T-cell (primary cell): ENCODE results near the gene GNG7. TPM values are rescaled to one million over a fixed set of nuclear protein-coding genes. Genes with fewer than 3 reads are reported as not detected.

ENCODE experiments used
- ATAC-seq, 4 experiments: fragments of 200-7000 bp in 3 of 4; fragments of 150-1000 bp in 1 of 4; cut with Tn5 transposase; replicated peaks in 1 of 4; 1 replicate in 3 of 4; 2 replicates in 1 of 4; pipeline ENCODE4 v1.10.0; 2021; ENCODE audit warnings: moderate library complexity in 3 of 4, mild to moderate bottlenecking in 2 of 4, moderate number of reproducible peaks in 1 of 4
- CTCF ChIA-PET, 2 donors: fragments of 300-600 bp; sonication (Branson Sonifier 250); formaldehyde crosslinking; loops; one replicate each; lab custom pipeline; 2022; ENCODE audit warnings: antibody characterized with exemption in 2 of 2; lab: Charles Lee
- POLR2A ChIA-PET, 2 donors: fragments of 300-600 bp; sonication (Branson Sonifier 250); formaldehyde crosslinking; loops; one replicate each; lab custom pipeline; 2022; ENCODE audit warnings: antibody characterized with exemption in 2 of 2; lab: Charles Lee
- DNase-seq, 35 experiments: peaks; one replicate each; pipeline versions ENCODE4 v3.0.0 to v3.0.0-alpha.2; 2013 to 2023
- H3K27ac ChIP-seq: one replicate; pipeline ENCODE4 v1.5.1; 2013; ENCODE audit warnings: low read length
- H3K27me3 ChIP-seq, 2 experiments: replicated peaks in 1 of 2; 1 replicate in 1 of 2; 2 replicates in 1 of 2; pipeline versions ENCODE4 v1.6.1 to v1.7.0; 2013; ENCODE audit warnings: low read length in 1 of 2, mixed read lengths in 1 of 2; ENCODE audit not compliant: control insufficient read depth in 2 of 2, insufficient read depth in 2 of 2; ENCODE audit errors: extremely low read depth in 1 of 2
- H3K36me3 ChIP-seq, 2 donors: 1 replicate in 1 of 2; 2 replicates in 1 of 2; pipeline versions ENCODE4 v1.6.1 to v1.7.0; 2013; ENCODE audit warnings: low read length in 1 of 2; ENCODE audit not compliant: control insufficient read depth in 2 of 2, insufficient read depth in 1 of 2; ENCODE audit errors: extremely low read depth in 1 of 2
- H3K4me1 ChIP-seq, 2 experiments: 1 replicate in 1 of 2; 2 replicates in 1 of 2; pipeline versions ENCODE4 v1.6.1 to v1.7.0; 2013; ENCODE audit warnings: low read length in 2 of 2, mixed read lengths in 1 of 2; ENCODE audit not compliant: insufficient read depth in 2 of 2, control insufficient read depth in 1 of 2; ENCODE audit errors: extremely low read depth in 1 of 2
- H3K4me3 ChIP-seq, 2 donors: 1 replicate in 1 of 2; 2 replicates in 1 of 2; pipeline versions ENCODE4 v1.5.1 to v1.7.0; 2013; ENCODE audit warnings: mild to moderate bottlenecking in 2 of 2, low read length in 1 of 2, moderate library complexity in 1 of 2; ENCODE audit not compliant: control insufficient read depth in 1 of 2; ENCODE audit errors: extremely low read depth in 1 of 2
- H3K9me3 ChIP-seq: 2 replicates; pipeline ENCODE4 v1.7.0; 2013
- H3K27ac Mint-ChIP-seq, 2 donors: one replicate each; pipeline ENCODE4 v1.8.0; 2020 to 2021; ENCODE audit warnings: mild to moderate bottlenecking in 2 of 2, mixed read lengths in 2 of 2
- H3K27me3 Mint-ChIP-seq, 2 donors: one replicate each; pipeline ENCODE4 v1.8.0; 2021 to 2022; ENCODE audit warnings: mixed read lengths in 2 of 2
- H3K36me3 Mint-ChIP-seq: one replicate; pipeline ENCODE4 v1.8.0; 2021; ENCODE audit warnings: mixed read lengths
- H3K4me1 Mint-ChIP-seq, 3 donors: one replicate each; pipeline ENCODE4 v1.8.0; 2020 to 2022; ENCODE audit warnings: mixed read lengths in 3 of 3, mild to moderate bottlenecking in 1 of 3
- H3K4me3 Mint-ChIP-seq, 3 donors: one replicate each; pipeline ENCODE4 v1.8.0; 2020 to 2022; ENCODE audit warnings: mild to moderate bottlenecking in 3 of 3, mixed read lengths in 3 of 3, moderate library complexity in 3 of 3
- H3K9me3 Mint-ChIP-seq, 3 donors: one replicate each; pipeline ENCODE4 v1.8.0; 2020 to 2022; ENCODE audit warnings: mixed read lengths in 3 of 3
- WGBS: methylation state at CpG from one replicate; pipeline ENCODE4 v1.1.5; 2013; ENCODE audit warnings: missing lambda C conversion rate; ENCODE audit not compliant: insufficient coverage; 5-methylcytosine and 5-hydroxymethylcytosine counted together
- total RNA-seq, 35 experiments: library from RNA in 6 of 35; stranded (reverse) in 6 of 35; fragments of 120-200 nt in 1 of 35; gene quantifications; one replicate each; pipeline versions ENCODE4 v1.2.1 to v1.2.4 and lab custom pipeline; 2013 to 2026

GNG7 gene
- total RNA-seq, 5 donors from 2014 or later (not counting 1 experiment from before 2014, with no cell fraction given): 4.5 to 7.2 (median 5.7) TPM

DNA sequence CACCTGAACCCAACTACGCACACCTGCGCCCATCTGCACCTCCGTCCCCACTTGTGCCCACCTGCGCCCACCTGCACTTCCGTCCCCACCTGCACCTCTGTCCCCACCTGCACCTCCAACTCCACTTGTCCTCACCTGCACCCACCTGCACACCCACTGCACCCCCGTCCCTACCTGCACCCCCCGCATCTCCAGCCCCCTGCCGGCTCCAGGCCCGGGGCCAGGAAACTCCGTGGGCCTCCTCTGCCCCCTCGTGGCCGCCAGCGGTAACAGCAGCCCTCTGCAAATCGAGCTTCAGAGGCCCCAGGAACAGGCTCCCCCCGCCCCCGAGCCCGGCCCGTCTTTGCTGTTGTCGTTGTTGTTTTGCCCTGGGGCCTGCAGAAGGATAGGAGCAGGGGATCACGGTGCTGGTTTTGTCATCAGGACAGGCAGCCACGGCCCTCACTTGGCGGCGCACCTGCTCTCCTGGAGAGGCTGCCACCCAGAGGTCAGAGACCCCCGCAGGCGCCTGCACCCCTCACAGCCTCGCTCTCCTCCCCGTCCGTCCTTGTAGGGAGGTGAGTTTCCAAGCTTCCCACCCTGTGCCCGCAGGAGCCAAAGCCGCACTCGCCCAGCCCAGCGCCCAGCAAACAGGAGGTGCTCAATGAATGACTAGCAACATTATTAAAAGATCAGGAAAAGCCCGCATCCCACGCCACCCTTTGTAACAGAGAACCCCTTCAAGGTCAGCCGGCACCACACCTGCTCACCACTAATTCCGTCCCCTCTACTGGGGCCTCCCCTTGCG, 65.4 kb downstream of the GNG7 start:
- H3K27ac ChIP-seq: no peak overlapping the region
- POLR2A ChIA-PET: interaction anchor here in 1 of 2 donors (0.7 kb wide), 1 partner anchor 38 kb away, joined by 5 read pairs; no protein-coding TSS in a partner anchor
- WGBS: 32% methylated on average over 24 of the region's 37 CpGs

GRCh38 chr19:2636141-2636896, 66.2 kb downstream of the GNG7 start:
- Mint-ChIP-seq H3K27ac (no peak overlapping the region), H3K4me3 (no peak overlapping the region), H3K36me3 (no peaks in the 10 kb centered on the region), H3K27me3 (no peaks in the 10 kb centered on the region), H3K9me3 (no peaks in the 10 kb centered on the region), H3K4me1 (peaks cover 17 to 22% (median 18%) of the 10 kb centered on the region in 3 donors)
- ChIA-PET CTCF (interaction anchor here (0.7 to 1.6 kb wide), 11 partner anchors 12 to 398 kb away, joined by 3 to 13 read pairs (median 4); partner anchors contain the start of gene GADD45B (in 1 of the 2)), POLR2A (no interaction called here)
- no peaks in the 10 kb centered on the region for H3K9me3 ChIP-seq
- H3K4me1 ChIP-seq: peaks cover 0 to 22% of the 10 kb centered on the region in 2 experiments
- no peaks in the 10 kb centered on the region for H3K36me3 ChIP-seq
- H3K27me3 ChIP-seq: peaks cover 0 to 23% of the 10 kb centered on the region in 2 experiments
- DNase-seq (no peak), ATAC-seq (peak in 1 of 4 experiments; percentile 19)
- 71% methylated on average over 8 of the region's 10 CpGs for WGBS
- no peak overlapping the region for H3K4me3 ChIP-seq
- no peak overlapping the region for H3K27ac ChIP-seq

More for the DNA sequence above, 65.4 kb downstream of the GNG7 start:
- Histone ChIP-seq H3K27me3 (peaks cover 0 to 23% of the 10 kb centered on the region in 2 experiments), H3K4me3 (no peak overlapping the region), H3K9me3 (no peaks in the 10 kb centered on the region), H3K36me3 (no peaks in the 10 kb centered on the region), H3K4me1 (peaks cover 0 to 15% of the 10 kb centered on the region in 2 experiments)
- DNase-seq: peak; percentile 53 to 86 (median 73)
- no peaks in the 10 kb centered on the region for H3K9me3 Mint-ChIP-seq
- CTCF ChIA-PET: interaction anchor here (0.6 to 1.6 kb wide), 19 partner anchors 11 to 1524 kb away, joined by 3 to 13 read pairs (median 3); partner anchors contain the start of gene GADD45B (in 1 of the 2)
- no peaks in the 10 kb centered on the region for H3K36me3 Mint-ChIP-seq
- peak; percentile 82 to 94 (median 89) for ATAC-seq
- H3K27ac Mint-ChIP-seq: no peak overlapping the region
- peak overlapping the region in 1 of 3 donors; percentile 36 for H3K4me3 Mint-ChIP-seq
- H3K4me1 Mint-ChIP-seq: peaks cover 15 to 18% (median 16%) of the 10 kb centered on the region in 3 donors
- no peaks in the 10 kb centered on the region for H3K27me3 Mint-ChIP-seq

GRCh38 chr19:2634960-2635359, 67.5 kb downstream of the GNG7 start:
- Mint-ChIP-seq H3K36me3 (no peaks in the 10 kb centered on the region), H3K9me3 (no peaks in the 10 kb centered on the region), H3K27ac (no peak overlapping the region), H3K4me1 (peaks cover 27 to 34% (median 29%) of the 10 kb centered on the region in 3 donors), H3K4me3 (no peak overlapping the region), H3K27me3 (no peaks in the 10 kb centered on the region)
- ATAC-seq: no peak
- H3K36me3 ChIP-seq: no peaks in the 10 kb centered on the region
- no peak overlapping the region for H3K4me3 ChIP-seq
- H3K4me1 ChIP-seq: peaks cover 0 to 36% of the 10 kb centered on the region in 2 experiments
- WGBS: 100% methylated on average over 1 of the region's 9 CpGs
- no peak overlapping the region for H3K27ac ChIP-seq
- POLR2A ChIA-PET: interaction anchor here in 1 of 2 donors (0.6 kb wide), 1 partner anchor 458 kb away, joined by 5 read pairs; no protein-coding TSS in a partner anchor
- H3K9me3 ChIP-seq: no peaks in the 10 kb centered on the region
- no peak for DNase-seq
- CTCF ChIA-PET: interaction anchor here in 1 of 2 donors (0.6 kb wide), 1 partner anchor 181 kb away, joined by 3 read pairs; no protein-coding TSS in a partner anchor
- H3K27me3 ChIP-seq: peaks cover 0 to 21% of the 10 kb centered on the region in 2 experiments

- Histone ChIP-seq H3K27me3 (peaks cover 0 to 21% of the 10 kb centered on the region in 2 experiments), H3K36me3 (no peaks in the 10 kb centered on the region), H3K4me1 (peaks cover 0 to 41% of the 10 kb centered on the region in 2 experiments), H3K9me3 (no peaks in the 10 kb centered on the region), H3K27ac (no peak overlapping the region), H3K4me3 (no peak overlapping the region)
- no peak overlapping the region for H3K27ac Mint-ChIP-seq
- H3K4me1 Mint-ChIP-seq: peaks cover 31 to 39% (median 34%) of the 10 kb centered on the region in 3 donors
- ChIA-PET POLR2A (interaction anchor here in 1 of 2 donors (0.6 kb wide), 1 partner anchor 459 kb away, joined by 5 read pairs; no protein-coding TSS in a partner anchor), CTCF (interaction anchor here (0.6 kb wide), 2 partner anchors 24 to 181 kb away, joined by 3 to 4 read pairs; no protein-coding TSS in a partner anchor)
- 86% methylated on average over 28 of the region's 28 CpGs for WGBS
- no peaks in the 10 kb centered on the region for H3K27me3 Mint-ChIP-seq
- H3K36me3 Mint-ChIP-seq: no peaks in the 10 kb centered on the region
- ATAC-seq: no peak
- no peak overlapping the region for H3K4me3 Mint-ChIP-seq
- H3K9me3 Mint-ChIP-seq: no peaks in the 10 kb centered on the region
- no peak for DNase-seq
Observed at GRCh38 chr19:2634228-2634951, 68.1 kb downstream of the GNG7 start.

- Mint-ChIP-seq H3K36me3 (no peaks in the 10 kb centered on the region), H3K27me3 (no peaks in the 10 kb centered on the region), H3K27ac (no peak overlapping the region), H3K9me3 (peaks cover 0 to 3% (median 0%) of the 10 kb centered on the region in 3 donors), H3K4me1 (peaks cover 34 to 42% (median 37%) of the 10 kb centered on the region in 3 donors), H3K4me3 (no peak overlapping the region)
- peaks cover 0 to 45% of the 10 kb centered on the region in 2 experiments for H3K4me1 ChIP-seq
- no peak overlapping the region for H3K27ac ChIP-seq
- WGBS: 86% methylated on average over 4 of the region's 12 CpGs
- DNase-seq (no peak), ATAC-seq (no peak)
- ChIA-PET CTCF (interaction anchor here (0.6 to 1.6 kb wide), 2 partner anchors 15 to 23 kb away, joined by 3 to 4 read pairs; no protein-coding TSS in a partner anchor), POLR2A (no interaction called here)
- H3K36me3 ChIP-seq: no peaks in the 10 kb centered on the region
- H3K9me3 ChIP-seq: no peaks in the 10 kb centered on the region
- peaks cover 0 to 21% of the 10 kb centered on the region in 2 experiments for H3K27me3 ChIP-seq
- no peak overlapping the region for H3K4me3 ChIP-seq
Observed at GRCh38 chr19:2633693-2634075, 68.8 kb downstream of the GNG7 start.
